ENCODE measurements around the gene SCYGR7.

Gene SCYGR7

DNA sequence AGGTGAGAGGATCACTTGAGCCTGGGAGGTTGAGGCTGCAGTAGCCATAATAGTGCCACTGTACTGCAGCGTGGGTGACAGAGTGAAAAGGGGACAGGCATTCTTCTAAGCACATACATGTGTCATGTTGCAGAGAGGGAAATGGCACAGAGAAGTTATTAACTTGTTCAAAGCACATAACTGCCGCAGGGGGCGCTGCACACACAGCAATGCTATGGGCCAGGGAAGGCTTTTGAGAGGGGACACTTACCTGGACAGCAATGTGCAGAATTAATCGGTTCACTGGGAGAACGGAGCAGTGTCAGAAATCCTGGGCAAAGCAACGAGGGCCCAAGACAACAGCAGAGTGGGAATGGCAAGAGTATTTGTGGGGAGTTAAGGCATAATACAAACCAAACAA lies 19.9 kb downstream of the SCYGR7 start:
- no peak for TF ChIP-seq POLR2AphosphoS5 (IDR thresholded peaks at IDR 0.05; ENCODE audit: low read depth, low read length)
- no peak for TF ChIP-seq REST (IDR thresholded peaks at IDR 0.05; ENCODE audit: insufficient read depth in 1 of 2, low read depth in 2 of 2, low read length in 2 of 2)
- TF ChIP-seq TAF1 (IDR thresholded peaks at IDR 0.05; ENCODE audit: borderline replicate concordance, insufficient read depth, low read length), result no peak
- TF ChIP-seq FOXP2 (optimal IDR thresholded peaks at IDR 0.05; ENCODE audit: borderline replicate concordance, extremely low read depth, extremely low read length, insufficient read depth), result no peak
- no peak for TF ChIP-seq SIN3A (IDR thresholded peaks at IDR 0.05; ENCODE audit: borderline replicate concordance, insufficient read depth, low read length)

- no peak for TF ChIP-seq REST (IDR thresholded peaks at IDR 0.05; ENCODE audit: insufficient read depth in 1 of 2, low read depth in 2 of 2, low read length in 2 of 2)
- TF ChIP-seq POLR2AphosphoS5 (IDR thresholded peaks at IDR 0.05; ENCODE audit: low read depth, low read length), result no peak
- no peak for TF ChIP-seq TAF1 (IDR thresholded peaks at IDR 0.05; ENCODE audit: borderline replicate concordance, insufficient read depth, low read length)
- no peak for TF ChIP-seq SIN3A (IDR thresholded peaks at IDR 0.05; ENCODE audit: borderline replicate concordance, insufficient read depth, low read length)
- no peak for TF ChIP-seq FOXP2 (optimal IDR thresholded peaks at IDR 0.05; ENCODE audit: borderline replicate concordance, extremely low read depth, extremely low read length, insufficient read depth)
Measured at GRCh38 chr2:227759411-227760118, 31.4 kb downstream of the SCYGR7 start.

GRCh38 chr2:227761740-227762476 lies 33.8 kb downstream of the SCYGR7 start:
- TF ChIP-seq REST (IDR thresholded peaks at IDR 0.05; ENCODE audit: insufficient read depth in 1 of 2, low read depth in 2 of 2, low read length in 2 of 2), result no peak
- no peak for TF ChIP-seq FOXP2 (optimal IDR thresholded peaks at IDR 0.05; ENCODE audit: borderline replicate concordance, extremely low read depth, extremely low read length, insufficient read depth)
- no peak for TF ChIP-seq POLR2AphosphoS5 (IDR thresholded peaks at IDR 0.05; ENCODE audit: low read depth, low read length)
- TF ChIP-seq SIN3A (IDR thresholded peaks at IDR 0.05; ENCODE audit: borderline replicate concordance, insufficient read depth, low read length), result no peak
- TF ChIP-seq TAF1 (IDR thresholded peaks at IDR 0.05; ENCODE audit: borderline replicate concordance, insufficient read depth, low read length), result no peak

DNA sequence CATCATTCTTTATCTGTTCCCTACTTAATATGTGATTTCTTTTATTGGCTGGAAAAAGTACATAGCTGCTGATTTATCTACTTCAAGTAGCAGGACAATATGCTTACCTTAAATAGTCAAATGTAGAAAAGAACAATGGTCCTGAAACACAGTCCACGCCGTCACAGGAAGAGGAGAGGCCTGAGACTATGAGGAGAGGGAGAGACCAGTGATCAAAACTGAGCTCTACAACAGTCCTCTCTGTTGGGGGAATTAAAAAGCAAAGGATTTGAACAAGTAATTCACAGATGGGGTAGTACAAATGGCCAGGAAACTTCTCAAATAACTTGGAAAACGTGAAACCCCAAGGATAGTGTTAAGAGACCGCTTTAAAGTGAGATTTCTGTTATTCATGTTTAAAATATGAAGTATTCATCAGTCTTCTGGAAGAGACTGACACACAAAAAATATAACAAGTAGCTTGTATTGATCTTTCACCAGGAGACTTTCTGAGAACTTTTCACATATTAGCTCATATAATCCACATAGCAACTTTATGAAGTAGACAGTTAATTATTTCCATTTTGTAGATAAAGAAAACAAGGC lies 37.7 kb downstream of the SCYGR7 start:
- TF ChIP-seq FOXP2 (optimal IDR thresholded peaks at IDR 0.05; ENCODE audit: borderline replicate concordance, extremely low read depth, extremely low read length, insufficient read depth), result no peak
- TF ChIP-seq TAF1 (IDR thresholded peaks at IDR 0.05; ENCODE audit: borderline replicate concordance, insufficient read depth, low read length), result no peak
- TF ChIP-seq SIN3A (IDR thresholded peaks at IDR 0.05; ENCODE audit: borderline replicate concordance, insufficient read depth, low read length), result no peak
- TF ChIP-seq REST (IDR thresholded peaks at IDR 0.05; ENCODE audit: insufficient read depth in 1 of 2, low read depth in 2 of 2, low read length in 2 of 2), result no peak
- TF ChIP-seq POLR2AphosphoS5 (IDR thresholded peaks at IDR 0.05; ENCODE audit: low read depth, low read length), result no peak

Measured in PFSK-1 (cell line).